ENCODE measurements around the gene PMEPA1. TPM values are rescaled to one million over a fixed set of nuclear protein-coding genes. Genes with fewer than 3 reads are reported as not detected.

Gene PMEPA1
- total and polyA plus RNA-seq, 2 experiments from 2014 or later, result 6.1 to 11.8 TPM

- no peaks in the 10 kb centered on the region for H3K9me3 ChIP-seq (ENCODE audit: low read depth)
- WGBS, 2 experiments (ENCODE audit: low coverage in 1 of 2, low lambda C conversion rate in 2 of 2, missing lambda C conversion rate in 2 of 2), result 62 to 78% methylated on average over 2 of the region's 2 CpGs
- no peaks in the 10 kb centered on the region for H3K4me1 ChIP-seq (ENCODE audit: insufficient read depth)
- no peaks in the 10 kb centered on the region for H3K27me3 ChIP-seq (replicated peaks; ENCODE audit: insufficient read depth)
- no peak overlapping the region for H3K9ac ChIP-seq
- in situ Hi-C loops (cut with MboI), result no loop called here
- no peak overlapping the region for H2AFZ ChIP-seq
- no peaks in the 10 kb centered on the region for H3K9me2 ChIP-seq (ENCODE audit: insufficient read depth)
- no peak overlapping the region for H3K4me2 ChIP-seq (ENCODE audit: unreplicated experiment)
- peak; percentile 13 for DNase-seq
- H4K20me1 ChIP-seq (ENCODE audit: insufficient read depth), result no peaks in the 10 kb centered on the region
- H3K79me2 ChIP-seq (ENCODE audit: insufficient read depth), result no peaks in the 10 kb centered on the region
- H3K4me3 ChIP-seq, result no peak overlapping the region
- no peak overlapping the region for H3K27ac ChIP-seq
- H3K36me3 ChIP-seq (ENCODE audit: low read depth), result no peaks in the 10 kb centered on the region
- no peaks in the 10 kb centered on the region for H3F3A ChIP-seq (ENCODE audit: insufficient read depth)
- no peak for TF ChIP-seq EZH2phosphoT487 (IDR thresholded peaks at IDR 0.05; ENCODE audit: insufficient read depth, low read depth)
- no peak for TF ChIP-seq EZH2 (IDR thresholded peaks at IDR 0.05; ENCODE audit: insufficient read depth, poor library complexity, severe bottlenecking)
Observed at GRCh38 chr20:57601211-57601570, 108.6 kb downstream of the PMEPA1 start.

- DNase-seq, result peak; percentile 44
- H3K36me3 ChIP-seq (ENCODE audit: low read depth), result no peaks in the 10 kb centered on the region
- no peaks in the 10 kb centered on the region for H3K9me2 ChIP-seq (ENCODE audit: insufficient read depth)
- in situ Hi-C loops (cut with MboI), result no loop called here
- no peak overlapping the region for H2AFZ ChIP-seq
- TF ChIP-seq EZH2phosphoT487 (IDR thresholded peaks at IDR 0.05; ENCODE audit: insufficient read depth, low read depth) (no peak), EZH2 (IDR thresholded peaks at IDR 0.05; ENCODE audit: insufficient read depth, poor library complexity, severe bottlenecking) (no peak)
- no peaks in the 10 kb centered on the region for H3K4me1 ChIP-seq (ENCODE audit: insufficient read depth)
- no peaks in the 10 kb centered on the region for H3K79me2 ChIP-seq (ENCODE audit: insufficient read depth)
- no peak overlapping the region for H3K27ac ChIP-seq
- H3K4me3 ChIP-seq, result no peak overlapping the region
- no peak overlapping the region for H3K4me2 ChIP-seq (ENCODE audit: unreplicated experiment)
- H3K9ac ChIP-seq, result no peak overlapping the region
- H4K20me1 ChIP-seq (ENCODE audit: insufficient read depth), result no peaks in the 10 kb centered on the region
- WGBS, 2 experiments (ENCODE audit: low coverage in 1 of 2, low lambda C conversion rate in 2 of 2, missing lambda C conversion rate in 2 of 2), result 85 to 89% methylated on average over 13 of the region's 13 CpGs
- no peaks in the 10 kb centered on the region for H3K27me3 ChIP-seq (replicated peaks; ENCODE audit: insufficient read depth)
- H3F3A ChIP-seq (ENCODE audit: insufficient read depth), result no peaks in the 10 kb centered on the region
- no peaks in the 10 kb centered on the region for H3K9me3 ChIP-seq (ENCODE audit: low read depth)
Observed at GRCh38 chr20:57600320-57601210, 109.2 kb downstream of the PMEPA1 start.

- Histone ChIP-seq H3K4me1 (ENCODE audit: insufficient read depth) (no peaks in the 10 kb centered on the region), H3K27ac (no peak overlapping the region), H4K20me1 (ENCODE audit: insufficient read depth) (no peaks in the 10 kb centered on the region), H3K79me2 (ENCODE audit: insufficient read depth) (no peaks in the 10 kb centered on the region), H3K4me2 (ENCODE audit: unreplicated experiment) (no peak overlapping the region), H2AFZ (no peak overlapping the region), H3K36me3 (ENCODE audit: low read depth) (no peaks in the 10 kb centered on the region), H3F3A (ENCODE audit: insufficient read depth) (no peaks in the 10 kb centered on the region), H3K9me2 (ENCODE audit: insufficient read depth) (no peaks in the 10 kb centered on the region), H3K4me3 (no peak overlapping the region), H3K27me3 (replicated peaks; ENCODE audit: insufficient read depth) (no peaks in the 10 kb centered on the region), H3K9ac (no peak overlapping the region), H3K9me3 (ENCODE audit: low read depth) (no peaks in the 10 kb centered on the region)
- TF ChIP-seq EZH2 (IDR thresholded peaks at IDR 0.05; ENCODE audit: insufficient read depth, poor library complexity, severe bottlenecking) (no peak), EZH2phosphoT487 (IDR thresholded peaks at IDR 0.05; ENCODE audit: insufficient read depth, low read depth) (no peak)
- in situ Hi-C loops (cut with MboI), result no loop called here
- DNase-seq, result no peak
- 72 to 77% methylated on average over 5 of the region's 5 CpGs for WGBS, 2 experiments (ENCODE audit: low coverage in 1 of 2, low lambda C conversion rate in 2 of 2, missing lambda C conversion rate in 2 of 2)
Observed at GRCh38 chr20:57598491-57598890, 111.3 kb downstream of the PMEPA1 start.

Other genes with a start within 250 kb of the PMEPA1 start
- not detected in 2 replicates for gene CTCFL, start 184.9 kb downstream of the PMEPA1 start, total RNA-seq (2014; rRNA removed; shearing (Covaris generic))
- not detected in 2 replicates for gene CTCFL, start 184.9 kb downstream of the PMEPA1 start, polyA plus RNA-seq (2016; fragmentation: Nextera tagmentation; extraction: Ambion mirVana)
- not detected in 2 replicates for gene PCK1, start 148.9 kb downstream of the PMEPA1 start, total RNA-seq (2014; rRNA removed; shearing (Covaris generic))
- not detected in 2 replicates for gene PCK1, start 148.9 kb downstream of the PMEPA1 start, polyA plus RNA-seq (2016; fragmentation: Nextera tagmentation; extraction: Ambion mirVana)
- gene ZBP1, start 89.6 kb downstream of the PMEPA1 start, total RNA-seq (2014; rRNA removed; shearing (Covaris generic)), result not detected in 2 replicates
- not detected in 2 replicates for gene ZBP1, start 89.6 kb downstream of the PMEPA1 start, polyA plus RNA-seq (2016; fragmentation: Nextera tagmentation; extraction: Ambion mirVana)